ENCODE measurements around the gene PPT1.

Gene PPT1

DNA sequence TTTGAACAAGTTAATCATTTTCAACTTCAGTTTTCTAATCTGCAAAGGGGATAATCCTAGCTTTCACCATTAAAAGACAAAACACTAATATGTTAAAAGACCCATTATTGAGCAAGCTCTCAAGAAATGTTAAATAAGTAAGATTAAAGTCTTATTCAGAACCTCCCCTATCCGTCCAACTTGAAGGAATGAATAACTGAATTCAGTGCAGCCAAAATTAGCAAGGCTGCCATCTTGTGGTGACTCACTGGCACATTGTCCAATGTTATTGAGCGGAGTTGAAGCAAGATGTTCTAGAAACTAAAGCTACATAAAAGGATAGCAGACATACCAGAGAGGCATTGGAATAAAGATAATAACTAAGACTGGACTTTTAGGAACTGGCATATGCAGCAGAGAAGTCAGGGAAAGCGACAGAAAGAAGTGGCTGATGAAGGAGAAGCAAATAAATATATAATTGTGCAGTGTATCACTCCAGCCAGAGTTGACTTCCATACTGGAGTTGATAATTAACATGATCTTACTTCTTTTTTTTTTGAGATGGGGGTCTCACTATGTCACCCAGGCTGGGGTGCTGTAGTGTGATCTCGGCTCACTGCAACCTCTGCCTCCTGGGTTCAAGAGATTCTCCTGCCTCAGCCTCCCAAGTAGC is 64.7 kb downstream of the PPT1 start:
- no peak for DNase-seq (ENCODE audit: low read depth in 1 of 2, low spot score in 1 of 2)

DNA sequence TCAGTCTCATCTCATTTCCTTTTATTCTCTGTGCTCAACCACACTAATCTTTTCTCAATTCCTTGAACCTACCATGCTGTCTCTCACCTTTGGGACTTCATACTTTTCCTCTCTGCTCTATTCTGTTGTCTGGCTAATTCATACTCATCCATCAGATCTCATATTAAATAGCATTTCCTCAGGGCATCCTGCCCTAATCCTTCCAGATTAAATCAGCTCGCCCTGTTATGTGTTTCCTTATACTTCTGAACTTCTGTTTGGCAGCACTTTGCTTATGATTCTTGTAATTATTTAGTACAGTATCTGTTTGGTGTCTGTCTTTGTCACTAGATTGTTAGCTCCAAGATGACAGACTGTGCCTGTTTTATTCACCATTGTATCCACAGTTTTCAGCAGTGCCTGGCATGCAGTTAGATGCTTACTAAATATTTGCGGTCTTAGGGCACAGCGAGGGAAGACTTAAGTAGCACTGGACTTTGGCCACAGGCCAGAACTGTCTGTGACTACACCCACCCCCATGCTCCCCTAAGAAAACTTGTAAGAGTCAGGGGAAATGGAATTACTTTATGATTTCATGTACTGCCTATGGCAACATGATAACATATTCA is 66.4 kb downstream of the PPT1 start:
- no peak for DNase-seq (ENCODE audit: low read depth in 1 of 2, low spot score in 1 of 2)

DNA sequence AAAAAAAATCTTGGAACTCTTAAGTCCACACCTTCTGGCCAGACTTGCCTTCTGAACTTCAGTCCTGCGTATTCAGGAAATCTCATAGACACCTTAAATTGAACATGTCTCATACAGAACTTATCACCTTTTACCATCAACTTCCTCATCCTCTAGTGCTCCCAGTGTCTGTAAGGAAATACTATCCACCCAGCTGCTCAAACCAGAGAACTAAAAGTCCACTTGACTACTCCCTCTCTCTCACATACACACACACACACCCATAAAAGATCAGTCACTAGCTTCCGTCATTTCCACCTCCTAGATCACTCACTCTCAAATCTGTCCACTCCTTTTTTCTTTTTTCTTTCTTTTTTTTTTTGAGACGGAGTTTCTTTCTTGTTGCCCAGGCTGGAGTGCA is 67.4 kb downstream of the PPT1 start:
- DNase-seq (ENCODE audit: low read depth in 1 of 2, low spot score in 1 of 2), result no peak

DNA sequence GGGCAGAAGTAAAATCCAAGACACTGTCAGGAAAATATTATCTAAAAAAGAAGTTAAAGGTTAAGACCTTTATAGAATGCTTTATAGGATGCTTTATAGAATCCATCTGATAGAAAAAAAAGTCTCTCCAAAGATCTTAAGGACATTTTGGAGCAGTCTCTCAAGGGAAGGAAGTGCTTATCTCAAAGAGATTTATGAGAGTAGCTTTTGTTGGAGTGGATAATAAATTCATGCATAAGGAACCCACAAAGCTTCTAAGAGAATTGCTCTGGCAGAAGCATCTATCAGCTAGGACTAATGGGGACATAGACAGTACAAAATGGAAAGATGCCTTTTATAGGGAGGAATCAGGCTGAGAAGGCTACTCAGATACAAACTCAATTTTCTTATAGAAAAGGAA is 69.4 kb downstream of the PPT1 start:
- DNase-seq (ENCODE audit: low read depth in 1 of 2, low spot score in 1 of 2), result no peak

DNA sequence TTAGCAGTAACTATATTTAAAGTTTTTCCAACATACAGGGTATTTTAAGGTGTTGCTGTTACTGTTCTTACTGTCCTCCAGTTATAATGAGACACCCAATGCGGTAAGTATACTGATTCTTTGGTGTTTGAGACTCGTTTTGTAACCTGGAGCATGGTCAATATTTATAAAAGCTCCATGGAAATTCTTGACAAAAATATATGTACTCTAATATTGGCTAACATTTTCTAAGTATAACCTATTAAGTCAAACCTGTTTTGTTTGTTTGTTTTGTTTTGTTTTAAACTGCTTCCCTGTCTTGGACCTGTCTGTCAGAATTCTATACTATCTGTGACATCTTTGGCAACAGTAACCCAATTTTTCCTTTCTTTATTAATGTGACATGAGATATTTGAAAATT is 72.4 kb downstream of the PPT1 start:
- no peak for DNase-seq (ENCODE audit: low read depth in 1 of 2, low spot score in 1 of 2)

DNA sequence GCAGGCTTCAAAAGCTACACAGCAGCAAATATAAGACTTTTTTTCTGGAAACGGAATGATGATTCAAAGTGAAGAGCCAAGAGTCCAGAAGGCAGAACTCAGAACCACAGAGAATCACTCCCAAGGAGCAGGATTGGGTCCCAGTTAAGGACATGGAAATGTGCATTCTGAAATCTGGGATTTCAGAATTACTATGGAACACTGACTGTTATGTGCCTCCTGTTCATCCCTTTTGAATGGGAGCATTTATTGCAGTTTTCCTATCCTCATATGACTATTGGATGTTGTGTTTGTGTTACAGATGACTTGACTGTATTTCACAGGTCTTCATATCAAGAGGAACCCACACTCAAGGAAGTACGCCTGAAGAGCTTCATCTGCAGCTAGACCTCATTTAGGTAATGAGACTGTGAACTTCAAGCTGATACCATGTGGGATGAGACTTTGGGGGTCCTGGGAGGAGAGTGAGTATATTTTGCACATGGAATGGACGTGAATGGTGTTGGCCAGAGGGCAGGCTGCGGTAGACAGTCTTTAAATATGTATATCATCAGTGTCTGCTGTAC is 73.6 kb downstream of the PPT1 start:
- no peak for DNase-seq (ENCODE audit: low read depth in 1 of 2, low spot score in 1 of 2)

All from stimulated activated CD4-positive, alpha-beta T cell treated with anti-CD3 and anti-CD28 coated beads, Interleukin-15, amount 100 ng/mL, for 1 hour (primary cell).